GM23338 (cell line): ENCODE measurements around the gene KCNJ6. TPM values are rescaled to one million over a fixed set of nuclear protein-coding genes. Genes with fewer than 3 reads are reported as not detected.

Experiments
- ATAC-seq: fragments of 200-7000 bp; cut with Tn5 transposase; 3 replicates; pipeline ENCODE4 v1.9.1; 2020
- DNase-seq: peaks from one replicate; pipeline ENCODE4 v3.0.0-alpha.2; 2015; ENCODE audit warnings: low spot score
- H2AFZ ChIP-seq: fragments of 200-600 bp; sonication (generic); 2 replicates; pipeline ENCODE4 v1.8.0; 2016; ENCODE audit warnings: antibody characterized with exemption, mild to moderate bottlenecking, moderate library complexity
- H3F3A ChIP-seq: fragments of 200-600 bp; sonication (generic); replicated peaks from 2 replicates; pipeline ENCODE4 v1.8.0; 2017; ENCODE audit warnings: antibody characterized with exemption, mixed run types, low read depth
- H3K27ac ChIP-seq: fragments of 200-600 bp; sonication (generic); 2 replicates; pipeline ENCODE4 v1.6.1; 2016; ENCODE audit warnings: low read depth
- H3K27me3 ChIP-seq: fragments of 200-600 bp; sonication (generic); 2 replicates; pipeline ENCODE4 v1.8.0; 2016; ENCODE audit warnings: mild to moderate bottlenecking, mixed run types, moderate library complexity; ENCODE audit not compliant: insufficient read depth
- H3K36me3 ChIP-seq: fragments of 200-600 bp; sonication (generic); 2 replicates; pipeline ENCODE4 v1.8.0; 2016; ENCODE audit warnings: mild to moderate bottlenecking; ENCODE audit not compliant: insufficient read depth
- H3K4me1 ChIP-seq: fragments of 200-600 bp; sonication (generic); 2 replicates; pipeline ENCODE4 v1.8.0; 2016; ENCODE audit warnings: mild to moderate bottlenecking, moderate library complexity; ENCODE audit not compliant: insufficient read depth
- H3K4me2 ChIP-seq: fragments of 200-600 bp; sonication (generic); 2 replicates; pipeline ENCODE4 v1.7.1; 2017; ENCODE audit warnings: mixed run types
- H3K4me3 ChIP-seq: fragments of 200-600 bp; sonication (generic); 2 replicates; pipeline ENCODE4 v1.6.1; 2016; ENCODE audit warnings: mixed run types
- H3K79me2 ChIP-seq: fragments of 200-600 bp; sonication (generic); replicated peaks from 2 replicates; pipeline ENCODE4 v1.8.0; 2017; ENCODE audit warnings: mild to moderate bottlenecking; ENCODE audit not compliant: insufficient read depth
- H3K9me2 ChIP-seq: fragments of 200-600 bp; sonication (generic); 2 replicates; pipeline ENCODE4 v1.8.0; 2017; ENCODE audit not compliant: insufficient read depth
- H4K20me1 ChIP-seq: fragments of 200-600 bp; sonication (generic); replicated peaks from 2 replicates; pipeline ENCODE4 v1.8.0; 2017; ENCODE audit warnings: mild to moderate bottlenecking; ENCODE audit not compliant: insufficient read depth
- H3K27ac Mint-ChIP-seq: 2 replicates; pipeline ENCODE4 v1.8.0; 2020; ENCODE audit warnings: inconsistent platforms, mild to moderate bottlenecking, moderate library complexity, mixed read lengths
- H3K27me3 Mint-ChIP-seq: 3 replicates; pipeline ENCODE4 v1.8.0; 2022; ENCODE audit warnings: low read depth, mild to moderate bottlenecking, moderate library complexity, mixed read lengths, inconsistent platforms; ENCODE audit not compliant: insufficient read depth, poor library complexity
- H3K36me3 Mint-ChIP-seq: 3 replicates; pipeline ENCODE4 v1.8.0; 2021; ENCODE audit warnings: low read depth, mild to moderate bottlenecking, inconsistent platforms, moderate library complexity, mixed read lengths
- H3K4me1 Mint-ChIP-seq: 3 replicates; pipeline ENCODE4 v1.8.0; 2020; ENCODE audit warnings: mild to moderate bottlenecking, inconsistent platforms, mixed read lengths
- H3K4me3 Mint-ChIP-seq: 3 replicates; pipeline ENCODE4 v1.8.0; 2021; ENCODE audit warnings: moderate library complexity, mild to moderate bottlenecking, inconsistent platforms, mixed read lengths
- H3K9me3 Mint-ChIP-seq: 3 replicates; pipeline ENCODE4 v1.8.0; 2020; ENCODE audit warnings: moderate library complexity, mild to moderate bottlenecking, inconsistent platforms, mixed read lengths
- CTCF ChIP-seq, 2 experiments: fragments of 200-600 bp in 1 of 2; sonication (generic) in 1 of 2; conservative IDR thresholded peaks; 2 replicates each; pipeline versions ENCODE4 v1.5.1 to v1.6.1; 2016 to 2017; ENCODE audit warnings: antibody characterized with exemption in 2 of 2, low read depth in 2 of 2, mild to moderate bottlenecking in 2 of 2, moderate library complexity in 1 of 2
- ETS1 ChIP-seq: IDR thresholded peaks from 2 replicates; pipeline ENCODE4 v1.6.1; 2016; ENCODE audit warnings: antibody characterized with exemption
- EZH2phosphoT487 ChIP-seq: fragments of 200-600 bp; sonication (generic); IDR thresholded peaks from one replicate; pipeline ENCODE4 v1.8.1; 2018; ENCODE audit warnings: antibody characterized with exemption; ENCODE audit not compliant: unreplicated experiment
- POLR2AphosphoS5 ChIP-seq: IDR thresholded peaks from 2 replicates; pipeline ENCODE4 v1.6.1; 2016; ENCODE audit warnings: antibody characterized with exemption, low read depth
- ZNF114 ChIP-seq: fragments of 250-450 bp; sonication (Bioruptor Pico); IDR thresholded peaks from 2 replicates; pipeline ENCODE4 v1.5.0; 2020; ENCODE audit warnings: mild to moderate bottlenecking, moderate library complexity
- ZNF331 ChIP-seq: fragments of 250-450 bp; sonication (Bioruptor Pico); IDR thresholded peaks from 2 replicates; pipeline ENCODE4 v1.5.0; 2020; ENCODE audit warnings: low read depth, mild to moderate bottlenecking, moderate library complexity
- polyA plus RNA-seq: library from polyadenylated mRNA; unstranded; fragments of >200 nt; fragmentation: Nextera tagmentation; extraction: Ambion mirVana; gene quantifications from 2 replicates; pipeline ENCODE4 v1.2.1, GENCODE V29; 2016
- total RNA-seq: library from RNA; depleted of rRNA; stranded (reverse); fragments of >200 nt; shearing (Covaris generic); gene quantifications from 2 replicates; pipeline ENCODE4 v1.2.3, GENCODE V29; 2014
- TF ChIP-seq, protein P1 (sequence below): IDR thresholded peaks from one replicate; pipeline ENCODE4 v1.6.1; 2018; ENCODE audit warnings: antibody characterized with exemption; ENCODE audit not compliant: unreplicated experiment
- TF ChIP-seq, protein P2 (sequence below): fragments of 250-450 bp; sonication (Bioruptor Pico); IDR thresholded peaks from 2 replicates; pipeline ENCODE4 v1.5.0; 2020; ENCODE audit warnings: mild to moderate bottlenecking, moderate library complexity

Gene KCNJ6
- total and polyA plus RNA-seq, 2 experiments from 2014 or later = 0.48 to 0.52 TPM

- TF ChIP-seq, protein P1, sequence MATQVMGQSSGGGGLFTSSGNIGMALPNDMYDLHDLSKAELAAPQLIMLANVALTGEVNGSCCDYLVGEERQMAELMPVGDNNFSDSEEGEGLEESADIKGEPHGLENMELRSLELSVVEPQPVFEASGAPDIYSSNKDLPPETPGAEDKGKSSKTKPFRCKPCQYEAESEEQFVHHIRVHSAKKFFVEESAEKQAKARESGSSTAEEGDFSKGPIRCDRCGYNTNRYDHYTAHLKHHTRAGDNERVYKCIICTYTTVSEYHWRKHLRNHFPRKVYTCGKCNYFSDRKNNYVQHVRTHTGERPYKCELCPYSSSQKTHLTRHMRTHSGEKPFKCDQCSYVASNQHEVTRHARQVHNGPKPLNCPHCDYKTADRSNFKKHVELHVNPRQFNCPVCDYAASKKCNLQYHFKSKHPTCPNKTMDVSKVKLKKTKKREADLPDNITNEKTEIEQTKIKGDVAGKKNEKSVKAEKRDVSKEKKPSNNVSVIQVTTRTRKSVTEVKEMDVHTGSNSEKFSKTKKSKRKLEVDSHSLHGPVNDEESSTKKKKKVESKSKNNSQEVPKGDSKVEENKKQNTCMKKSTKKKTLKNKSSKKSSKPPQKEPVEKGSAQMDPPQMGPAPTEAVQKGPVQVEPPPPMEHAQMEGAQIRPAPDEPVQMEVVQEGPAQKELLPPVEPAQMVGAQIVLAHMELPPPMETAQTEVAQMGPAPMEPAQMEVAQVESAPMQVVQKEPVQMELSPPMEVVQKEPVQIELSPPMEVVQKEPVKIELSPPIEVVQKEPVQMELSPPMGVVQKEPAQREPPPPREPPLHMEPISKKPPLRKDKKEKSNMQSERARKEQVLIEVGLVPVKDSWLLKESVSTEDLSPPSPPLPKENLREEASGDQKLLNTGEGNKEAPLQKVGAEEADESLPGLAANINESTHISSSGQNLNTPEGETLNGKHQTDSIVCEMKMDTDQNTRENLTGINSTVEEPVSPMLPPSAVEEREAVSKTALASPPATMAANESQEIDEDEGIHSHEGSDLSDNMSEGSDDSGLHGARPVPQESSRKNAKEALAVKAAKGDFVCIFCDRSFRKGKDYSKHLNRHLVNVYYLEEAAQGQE = no peak
- TF ChIP-seq ZNF114 (CRISPR knock-in tag) = no peak
- TF ChIP-seq ZNF331 (CRISPR knock-in tag) = no peak
Observed at GRCh38 chr21:37622755-37623154, 293.5 kb downstream of the KCNJ6 start (continued).

- no peak for ATAC-seq
- Mint-ChIP-seq H3K27me3 (peaks cover 4% of the 10 kb centered on the region), H3K36me3 (no peaks in the 10 kb centered on the region), H3K4me1 (peaks cover 13% of the 10 kb centered on the region), H3K4me3 (no peak overlapping the region), H3K27ac (no peak overlapping the region), H3K9me3 (no peaks in the 10 kb centered on the region)
- no peak overlapping the region for H3K4me2 ChIP-seq
- H3K4me1 ChIP-seq = 0 out of 2 replicates have a peak, but pooled peaks cover 5% of the 10 kb centered on the region
- no peaks in the 10 kb centered on the region for H3K36me3 ChIP-seq
- no peaks in the 10 kb centered on the region for H3F3A ChIP-seq
- no peak overlapping the region for H3K4me3 ChIP-seq
- H4K20me1 ChIP-seq = no peaks in the 10 kb centered on the region
- peaks cover 14% of the 10 kb centered on the region for H3K9me2 ChIP-seq
- DNase-seq = no peak
- no peaks in the 10 kb centered on the region for H3K27me3 ChIP-seq
- H2AFZ ChIP-seq = no peak overlapping the region
- no peak overlapping the region for H3K27ac ChIP-seq
- no peaks in the 10 kb centered on the region for H3K79me2 ChIP-seq
- TF ChIP-seq POLR2AphosphoS5 (no peak), EZH2phosphoT487 (no peak), CTCF (conservative IDR thresholded peaks at IDR 0.05; ENCODE audit: low read depth in 2 of 2) (no peak), ETS1 (no peak), ZNF331 (CRISPR knock-in tag) (no peak)
- TF ChIP-seq, protein P2, sequence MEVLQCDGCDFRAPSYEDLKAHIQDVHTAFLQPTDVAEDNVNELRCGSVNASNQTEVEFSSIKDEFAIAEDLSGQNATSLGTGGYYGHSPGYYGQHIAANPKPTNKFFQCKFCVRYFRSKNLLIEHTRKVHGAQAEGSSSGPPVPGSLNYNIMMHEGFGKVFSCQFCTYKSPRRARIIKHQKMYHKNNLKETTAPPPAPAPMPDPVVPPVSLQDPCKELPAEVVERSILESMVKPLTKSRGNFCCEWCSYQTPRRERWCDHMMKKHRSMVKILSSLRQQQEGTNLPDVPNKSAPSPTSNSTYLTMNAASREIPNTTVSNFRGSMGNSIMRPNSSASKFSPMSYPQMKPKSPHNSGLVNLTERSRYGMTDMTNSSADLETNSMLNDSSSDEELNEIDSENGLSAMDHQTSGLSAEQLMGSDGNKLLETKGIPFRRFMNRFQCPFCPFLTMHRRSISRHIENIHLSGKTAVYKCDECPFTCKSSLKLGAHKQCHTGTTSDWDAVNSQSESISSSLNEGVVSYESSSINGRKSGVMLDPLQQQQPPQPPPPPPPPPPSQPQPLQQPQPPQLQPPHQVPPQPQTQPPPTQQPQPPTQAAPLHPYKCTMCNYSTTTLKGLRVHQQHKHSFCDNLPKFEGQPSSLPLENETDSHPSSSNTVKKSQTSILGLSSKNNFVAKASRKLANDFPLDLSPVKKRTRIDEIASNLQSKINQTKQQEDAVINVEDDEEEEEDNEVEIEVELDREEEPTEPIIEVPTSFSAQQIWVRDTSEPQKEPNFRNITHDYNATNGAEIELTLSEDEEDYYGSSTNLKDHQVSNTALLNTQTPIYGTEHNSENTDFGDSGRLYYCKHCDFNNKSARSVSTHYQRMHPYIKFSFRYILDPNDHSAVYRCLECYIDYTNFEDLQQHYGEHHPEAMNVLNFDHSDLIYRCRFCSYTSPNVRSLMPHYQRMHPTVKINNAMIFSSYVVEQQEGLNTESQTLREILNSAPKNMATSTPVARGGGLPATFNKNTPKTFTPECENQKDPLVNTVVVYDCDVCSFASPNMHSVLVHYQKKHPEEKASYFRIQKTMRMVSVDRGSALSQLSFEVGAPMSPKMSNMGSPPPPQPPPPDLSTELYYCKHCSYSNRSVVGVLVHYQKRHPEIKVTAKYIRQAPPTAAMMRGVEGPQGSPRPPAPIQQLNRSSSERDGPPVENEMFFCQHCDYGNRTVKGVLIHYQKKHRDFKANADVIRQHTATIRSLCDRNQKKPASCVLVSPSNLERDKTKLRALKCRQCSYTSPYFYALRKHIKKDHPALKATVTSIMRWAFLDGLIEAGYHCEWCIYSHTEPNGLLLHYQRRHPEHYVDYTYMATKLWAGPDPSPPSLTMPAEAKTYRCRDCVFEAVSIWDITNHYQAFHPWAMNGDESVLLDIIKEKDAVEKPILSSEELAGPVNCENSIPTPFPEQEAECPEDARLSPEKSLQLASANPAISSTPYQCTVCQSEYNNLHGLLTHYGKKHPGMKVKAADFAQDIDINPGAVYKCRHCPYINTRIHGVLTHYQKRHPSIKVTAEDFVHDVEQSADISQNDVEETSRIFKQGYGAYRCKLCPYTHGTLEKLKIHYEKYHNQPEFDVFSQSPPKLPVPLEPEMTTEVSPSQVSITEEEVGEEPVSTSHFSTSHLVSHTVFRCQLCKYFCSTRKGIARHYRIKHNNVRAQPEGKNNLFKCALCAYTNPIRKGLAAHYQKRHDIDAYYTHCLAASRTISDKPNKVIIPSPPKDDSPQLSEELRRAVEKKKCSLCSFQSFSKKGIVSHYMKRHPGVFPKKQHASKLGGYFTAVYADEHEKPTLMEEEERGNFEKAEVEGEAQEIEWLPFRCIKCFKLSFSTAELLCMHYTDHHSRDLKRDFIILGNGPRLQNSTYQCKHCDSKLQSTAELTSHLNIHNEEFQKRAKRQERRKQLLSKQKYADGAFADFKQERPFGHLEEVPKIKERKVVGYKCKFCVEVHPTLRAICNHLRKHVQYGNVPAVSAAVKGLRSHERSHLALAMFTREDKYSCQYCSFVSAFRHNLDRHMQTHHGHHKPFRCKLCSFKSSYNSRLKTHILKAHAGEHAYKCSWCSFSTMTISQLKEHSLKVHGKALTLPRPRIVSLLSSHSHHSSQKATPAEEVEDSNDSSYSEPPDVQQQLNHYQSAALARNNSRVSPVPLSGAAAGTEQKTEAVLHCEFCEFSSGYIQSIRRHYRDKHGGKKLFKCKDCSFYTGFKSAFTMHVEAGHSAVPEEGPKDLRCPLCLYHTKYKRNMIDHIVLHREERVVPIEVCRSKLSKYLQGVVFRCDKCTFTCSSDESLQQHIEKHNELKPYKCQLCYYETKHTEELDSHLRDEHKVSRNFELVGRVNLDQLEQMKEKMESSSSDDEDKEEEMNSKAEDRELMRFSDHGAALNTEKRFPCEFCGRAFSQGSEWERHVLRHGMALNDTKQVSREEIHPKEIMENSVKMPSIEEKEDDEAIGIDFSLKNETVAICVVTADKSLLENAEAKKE (CRISPR knock-in tag) = no peak
- TF ChIP-seq, protein P1 = no peak
Observed at GRCh38 chr21:37620401-37620800, 295.9 kb downstream of the KCNJ6 start.
